GM12878 (cell line): Measurements from ENCODE around the gene ID3. TPM values are rescaled to one million over a fixed set of nuclear protein-coding genes. Genes with fewer than 3 reads are reported as not detected.

Experiments used
- ATAC-seq: fragments of 200-7000 bp; cut with Tn5 transposase; 3 replicates; pipeline ENCODE4 v1.9.1; 2020; ENCODE audit warnings: mild to moderate bottlenecking, moderate library complexity
- BruUV-seq: library from RNA; stranded (reverse); fragments of 400-500 nt; replicated peaks from 2 replicates; lab custom pipeline; 2021; lab: Mats Ljungman, UMichigan
- CTCF ChIA-PET: fragments of 300-600 bp; sonication (Branson Sonifier 250); formaldehyde crosslinking; extraction: SDS; loops from one replicate; lab custom pipeline; 2021; ENCODE audit warnings: inconsistent platforms; lab: Yijun Ruan, JAX
- POLR2A ChIA-PET: fragments of 350-600 bp; formaldehyde crosslinking; extraction: SDS; loops from one replicate; lab custom pipeline; 2021; ENCODE audit warnings: inconsistent platforms; lab: Charles Lee
- RAD21 ChIA-PET: fragments of 300-600 bp; sonication (Branson Sonifier 250); formaldehyde crosslinking; loops from one replicate; lab custom pipeline; 2023; ENCODE audit warnings: antibody characterized with exemption; ENCODE audit not compliant: unreplicated experiment; lab: Charles Lee
- SMC1A ChIA-PET: fragments of 300-600 bp; sonication (Branson Sonifier 250); formaldehyde crosslinking; loops from one replicate; lab custom pipeline; 2023; ENCODE audit not compliant: unreplicated experiment, uncharacterized antibody; lab: Charles Lee
- DNase-seq: peaks from one replicate; pipeline ENCODE4 v3.0.0-alpha.2; 2011; ENCODE audit warnings: low read depth, low spot score
- FAIRE-seq: peaks from 3 replicates; lab custom pipeline; 2011; peaks lifted over from hg19 to GRCh38; lab: Jason Lieb, UNC
- H2AFZ ChIP-seq: 2 replicates; pipeline ENCODE4 v1.6.0; 2011; ENCODE audit warnings: low read depth, low read length, control low read depth; ENCODE audit not compliant: control insufficient read depth
- H3K27ac ChIP-seq: 2 replicates; pipeline ENCODE4 v1.5.1; 2011; ENCODE audit warnings: control low read depth; ENCODE audit not compliant: control insufficient read depth, insufficient read depth
- H3K27me3 ChIP-seq, 2 experiments: replicated peaks in 1 of 2; 2 replicates each; pipeline versions ENCODE4 v1.6.0 to v1.6.1; 2011; ENCODE audit warnings: low read length in 1 of 2; ENCODE audit not compliant: control insufficient read depth in 2 of 2, insufficient read depth in 2 of 2
- H3K36me3 ChIP-seq, 2 experiments: 2 replicates each; pipeline ENCODE4 v1.5.1; 2011; ENCODE audit warnings: low read length in 1 of 2; ENCODE audit not compliant: control insufficient read depth in 2 of 2, insufficient read depth in 2 of 2
- H3K4me1 ChIP-seq: 2 replicates; pipeline ENCODE4 v1.6.1; 2011; ENCODE audit warnings: mild to moderate bottlenecking, low read length, moderate library complexity, mixed read lengths; ENCODE audit not compliant: control insufficient read depth, insufficient read depth
- H3K4me2 ChIP-seq: 2 replicates; pipeline ENCODE4 v1.6.0; 2011; ENCODE audit warnings: control low read depth; ENCODE audit not compliant: control insufficient read depth, insufficient read depth
- H3K4me3 ChIP-seq: fragments of 200-600 bp; sonication (generic); 2 replicates; pipeline ENCODE4 v1.5.1; 2016
- H3K79me2 ChIP-seq: 2 replicates; pipeline ENCODE4 v1.6.0; 2011; ENCODE audit warnings: low read length; ENCODE audit not compliant: control insufficient read depth, insufficient read depth
- H3K9ac ChIP-seq: 2 replicates; pipeline ENCODE4 v1.8.0; 2011; ENCODE audit warnings: low read length, control low read depth, mixed read lengths; ENCODE audit not compliant: control insufficient read depth, insufficient read depth
- H3K9me3 ChIP-seq: replicated peaks from 3 replicates; pipeline ENCODE4 v1.5.1; 2011; ENCODE audit warnings: mild to moderate bottlenecking, low read length; ENCODE audit not compliant: control insufficient read depth, insufficient read depth
- H4K20me1 ChIP-seq: 2 replicates; pipeline ENCODE4 v1.6.0; 2011; ENCODE audit not compliant: control insufficient read depth, insufficient read depth
- CUX1 ChIP-seq: IDR thresholded peaks from 2 replicates; pipeline ENCODE4 v1.6.1; 2012; ENCODE audit warnings: improper control_type of control experiment, low read depth, low read length; ENCODE audit not compliant: insufficient replicate concordance
- HDGF ChIP-seq: fragments of 450-650 bp; IDR thresholded peaks from 2 replicates; pipeline ENCODE4 v1.6.1; 2016; ENCODE audit warnings: antibody characterized with exemption
- MLLT1 ChIP-seq: fragments of 450-650 bp; IDR thresholded peaks from 2 replicates; pipeline ENCODE4 v1.6.1; 2016; ENCODE audit warnings: mild to moderate bottlenecking
- MYC ChIP-seq: IDR thresholded peaks from 2 replicates; pipeline ENCODE4 v1.6.1; 2011; ENCODE audit warnings: mild to moderate bottlenecking, low read length, moderate library complexity, inconsistent platforms; ENCODE audit not compliant: insufficient read depth, insufficient replicate concordance, insufficient read length, severe bottlenecking
- NR2C1 ChIP-seq: fragments of 450-650 bp; IDR thresholded peaks from 2 replicates; pipeline ENCODE4 v1.6.1; 2017; ENCODE audit warnings: antibody characterized with exemption, mild to moderate bottlenecking, moderate library complexity
- ZNF384 ChIP-seq: IDR thresholded peaks from 2 replicates; pipeline ENCODE4 v1.6.1; 2012; ENCODE audit warnings: low read depth, mild to moderate bottlenecking, low read length, improper control_type of control experiment, borderline replicate concordance
- WGBS: methylation state at CpG from one replicate; pipeline ENCODE4 v1.1.6; 2016; ENCODE audit warnings: low lambda C conversion rate; ENCODE audit not compliant: insufficient replicate concordance, insufficient coverage; ENCODE audit errors: missing lambda C conversion rate; 5-methylcytosine and 5-hydroxymethylcytosine counted together
- in situ Hi-C: fragments of 300-500 bp; cut with MboI; formaldehyde crosslinking; loops from 9 replicates; pipeline ENCODE4 v1.14.3; 2018; ENCODE audit warnings: mixed read lengths
- intact Hi-C: fragments of 100-400 bp; cut with micrococcal nuclease; formaldehyde crosslinking; loops from one replicate; pipeline ENCODE4 v1.14.2; 2022; ENCODE audit not compliant: unreplicated experiment
- polyA plus RNA-seq, 11 experiments: library from polyadenylated mRNA; depleted of rRNA in 4 of 11; unstranded in 6 of 11; stranded (reverse) in 5 of 11; fragments of >200 nt; fragmentation: Nextera tagmentation in 4 of 11; fragmentation: Illumina TruSeq in 1 of 11; extraction: Ambion mirVana in 4 of 11; extraction: Trizol in 1 of 11; gene quantifications; 1 replicate in 1 of 11; 2 replicates in 10 of 11; pipeline versions ENCODE4 v1.2.1 to v1.2.3, GENCODE V29; 2011 to 2016; ENCODE audit warnings: inconsistent platforms in 2 of 11, missing spikeins in 2 of 11, low read depth in 1 of 11
- total RNA-seq, 4 experiments: library from RNA; depleted of rRNA in 3 of 4; stranded (reverse); fragments of >200 nt in 3 of 4; fragmentation: Illumina TruSeq in 1 of 4; extraction: Trizol in 1 of 4; gene quantifications; 2 replicates each; pipeline versions ENCODE4 v1.2.1 to v1.2.3, GENCODE V29; 2013 to 2021

ID3 gene
- total and polyA plus RNA-seq, 10 of the 15 experiments (the other 5 are each of a cell fraction or from before 2014, with no cell fraction given), result 42.7 to 475 (median 207) TPM

- Histone ChIP-seq H3K27me3 (no peaks in the 10 kb centered on the region), H4K20me1 (no peaks in the 10 kb centered on the region), H3K36me3 (no peaks in the 10 kb centered on the region), H3K27ac (no peak overlapping the region), H3K4me3 (peak overlapping the region; percentile 62), H3K4me1 (peaks cover 18% of the 10 kb centered on the region), H3K79me2 (no peaks in the 10 kb centered on the region), H3K9me3 (no peaks in the 10 kb centered on the region)
- 50% methylated on average over 16 of the region's 16 CpGs for WGBS
- CTCF ChIA-PET, result interaction anchor here (0.9 to 2.6 kb wide), 4 partner anchors 22 to 68 kb away, joined by 3 to 11 read pairs (median 6); no protein-coding TSS in a partner anchor
- POLR2A ChIA-PET, result interaction anchor here (0.8 to 14.7 kb wide), 5 partner anchors 8 to 23 kb away, joined by 3 to 271 read pairs (median 35); partner anchors contain the start of gene ID3
- BruUV-seq, result no TSS peak
- RAD21 ChIA-PET, result interaction anchor here (0.7 to 3.8 kb wide), 7 partner anchors 8 to 66 kb away, joined by 3 to 22 read pairs (median 4); no protein-coding TSS in a partner anchor
- no peak for TF ChIP-seq CUX1
- no peak for TF ChIP-seq MYC
- TF ChIP-seq NR2C1, result no peak
- TF ChIP-seq MLLT1, result peak; percentile 48; the same call in 1 of the 2 replicates
- 0 out of 2 replicates have a peak, but pooled peaks have one; percentile 65 for TF ChIP-seq HDGF
- no peak for TF ChIP-seq ZNF384
- TF ChIP-seq, all 136 proteins: peak for 2
- SMC1A ChIA-PET, result interaction anchor here (0.6 to 16.8 kb wide), 6 partner anchors 8 to 69 kb away, joined by 4 to 419 read pairs (median 6); partner anchors contain the start of gene ID3
- DNase-seq (no peak), FAIRE-seq (no peak), ATAC-seq (no peak)
- peak overlapping the region; percentile 70 for H3K4me2 ChIP-seq
- in situ Hi-C loops, result no loop called here
- peak overlapping the region; percentile 65 for H3K9ac ChIP-seq
- intact Hi-C loops, result no loop called here
- peak overlapping the region; percentile 71 for H2AFZ ChIP-seq
Measured at GRCh38 chr1:23568608-23569383, 9.5 kb upstream of the ID3 start.
